H1 (cell line): ENCODE measurements around the gene PLXNA4. TPM values are rescaled to one million over a fixed set of nuclear protein-coding genes. Genes with fewer than 3 reads are reported as not detected.

Experiments
- CTCF ChIA-PET: fragments of 300-600 bp; sonication (Branson Sonifier 250); formaldehyde crosslinking; loops from one replicate; lab custom pipeline; 2021; ENCODE audit not compliant: partially characterized antibody; lab: Charles Lee
- POLR2A ChIA-PET: fragments of 300-600 bp; sonication (Branson Sonifier 250); formaldehyde crosslinking; loops from one replicate; lab custom pipeline; 2021; ENCODE audit warnings: inconsistent platforms; ENCODE audit not compliant: partially characterized antibody; lab: Charles Lee
- DNase-seq, 2 experiments: peaks; one replicate each; pipeline versions ENCODE4 v3.0.0 to v3.0.0-alpha.2; 2010 to 2022; ENCODE audit warnings: low spot score in 2 of 2, low read depth in 1 of 2, mixed read lengths in 1 of 2
- FAIRE-seq: peaks from 2 replicates; lab custom pipeline; 2011; peaks lifted over from hg19 to GRCh38; lab: Jason Lieb, UNC
- H2AFZ ChIP-seq: 2 replicates; pipeline ENCODE4 v1.8.1; 2012; ENCODE audit warnings: low read length, inconsistent platforms
- H2AK5ac ChIP-seq: 2 replicates; pipeline ENCODE4 v1.6.1; 2013; ENCODE audit warnings: low read depth, low read length
- H2BK120ac ChIP-seq: replicated peaks from 2 replicates; pipeline ENCODE3; 2013; ENCODE audit warnings: low read depth, low read length, inconsistent platforms
- H2BK12ac ChIP-seq: 2 replicates; pipeline ENCODE4 v1.6.1; 2013; ENCODE audit warnings: low read depth, low read length
- H2BK15ac ChIP-seq: 2 replicates; pipeline ENCODE4 v1.6.1; 2013; ENCODE audit warnings: low read length
- H2BK20ac ChIP-seq: 2 replicates; pipeline ENCODE4 v1.6.1; 2013; ENCODE audit warnings: low read length
- H2BK5ac ChIP-seq: 2 replicates; pipeline ENCODE4 v1.6.1; 2013; ENCODE audit warnings: low read depth, low read length
- H3K14ac ChIP-seq: 2 replicates; pipeline ENCODE4 v1.6.1; 2013; ENCODE audit warnings: inconsistent platforms; ENCODE audit not compliant: insufficient read length
- H3K18ac ChIP-seq: 2 replicates; pipeline ENCODE4 v1.6.1; 2013; ENCODE audit warnings: low read length; ENCODE audit errors: extremely low read depth
- H3K23ac ChIP-seq: 2 replicates; pipeline ENCODE4 v1.6.1; 2013; ENCODE audit warnings: inconsistent platforms; ENCODE audit not compliant: insufficient read length
- H3K23me2 ChIP-seq: 2 replicates; pipeline ENCODE4 v1.6.1; 2013; ENCODE audit warnings: low read depth, low read length
- H3K27ac ChIP-seq: 2 replicates; pipeline ENCODE4 v1.6.1; 2011; ENCODE audit warnings: low read depth, low read length, inconsistent platforms
- H3K27me3 ChIP-seq, 4 experiments: replicated peaks in 1 of 4; 1 replicate in 1 of 4; 2 replicates in 3 of 4; pipeline versions ENCODE4 v1.6.1 to v1.8.1; 2011 to 2013; ENCODE audit warnings: low read length in 3 of 4, mild to moderate bottlenecking in 3 of 4, inconsistent platforms in 2 of 4, mixed read lengths in 2 of 4, moderate library complexity in 1 of 4; ENCODE audit not compliant: control insufficient read depth in 3 of 4, insufficient read depth in 3 of 4; ENCODE audit errors: extremely low read depth in 1 of 4
- H3K36me3 ChIP-seq, 4 experiments: 2 replicates each; pipeline versions ENCODE4 v1.6.1 to v1.8.1; 2011 to 2013; ENCODE audit warnings: mild to moderate bottlenecking in 4 of 4, low read length in 3 of 4, moderate library complexity in 2 of 4, control low read depth in 1 of 4, inconsistent platforms in 1 of 4; ENCODE audit not compliant: insufficient read depth in 4 of 4, control insufficient read depth in 2 of 4
- H3K4ac ChIP-seq: replicated peaks from 2 replicates; pipeline ENCODE3; 2013; ENCODE audit warnings: low read length, low read depth, mixed read lengths, inconsistent platforms; ENCODE audit not compliant: insufficient read length
- H3K4me1 ChIP-seq, 4 experiments: replicated peaks in 1 of 4; 1 replicate in 1 of 4; 2 replicates in 3 of 4; pipeline versions ENCODE4 v1.6.1 to v1.8.1; 2011 to 2013; ENCODE audit warnings: low read length in 3 of 4, inconsistent platforms in 2 of 4, mixed read lengths in 1 of 4; ENCODE audit not compliant: insufficient read depth in 4 of 4, control insufficient read depth in 3 of 4
- H3K4me2 ChIP-seq, 2 experiments: 2 replicates each; pipeline versions ENCODE4 v1.6.1 to v1.8.1; 2011 to 2013; ENCODE audit warnings: low read depth in 2 of 2, low read length in 2 of 2, control low read depth in 1 of 2, inconsistent platforms in 1 of 2, mild to moderate bottlenecking in 1 of 2; ENCODE audit not compliant: insufficient read depth in 1 of 2
- H3K4me3 ChIP-seq, 4 experiments: fragments of 200-600, 300-600 bp in 1 of 4; sonication (generic), shearing (Covaris generic), sonication (Bioruptor Twin) in 1 of 4; 2 replicates each; pipeline versions ENCODE4 v1.5.1 to v1.8.1; 2011 to 2016; ENCODE audit warnings: low read length in 4 of 4, low read depth in 3 of 4, control low read depth in 2 of 4, inconsistent platforms in 2 of 4, mild to moderate bottlenecking in 2 of 4, mixed read lengths in 1 of 4, moderate library complexity in 1 of 4; ENCODE audit not compliant: insufficient read depth in 2 of 4; ENCODE audit errors: extremely low read depth in 1 of 4
- H3K56ac ChIP-seq: replicated peaks from 2 replicates; pipeline ENCODE3; 2013; ENCODE audit warnings: low read depth, mild to moderate bottlenecking, mixed read lengths, low read length, inconsistent platforms; ENCODE audit not compliant: insufficient read length
- H3K79me1 ChIP-seq: 2 replicates; pipeline ENCODE4 v1.6.1; 2013; ENCODE audit warnings: low read depth, low read length, control low read depth
- H3K79me2 ChIP-seq, 2 experiments: 2 replicates each; pipeline versions ENCODE4 v1.6.1 to v1.8.1; 2012 to 2013; ENCODE audit warnings: low read length in 2 of 2, mild to moderate bottlenecking in 2 of 2, inconsistent platforms in 1 of 2; ENCODE audit not compliant: insufficient read depth in 2 of 2, control insufficient read depth in 1 of 2
- H3K9ac ChIP-seq, 4 experiments: replicated peaks in 1 of 4; 1 replicate in 1 of 4; 2 replicates in 3 of 4; pipeline versions ENCODE4 v1.6.1 to v1.8.1; 2011 to 2013; ENCODE audit warnings: low read depth in 3 of 4, low read length in 3 of 4, control low read depth in 2 of 4, mild to moderate bottlenecking in 2 of 4, moderate library complexity in 2 of 4, inconsistent platforms in 1 of 4; ENCODE audit errors: extremely low read depth in 1 of 4
- H3K9me3 ChIP-seq, 2 experiments: 2 replicates each; pipeline versions ENCODE4 v1.6.1 to v1.8.1; 2012 to 2013; ENCODE audit warnings: mild to moderate bottlenecking in 2 of 2, moderate library complexity in 2 of 2, control low read depth in 1 of 2, inconsistent platforms in 1 of 2, low read depth in 1 of 2, low read length in 1 of 2, mixed read lengths in 1 of 2; ENCODE audit not compliant: insufficient read depth in 2 of 2
- H4K20me1 ChIP-seq, 2 experiments: replicated peaks in 1 of 2; 2 replicates each; pipeline versions ENCODE3 to v1.8.1; 2011 to 2013; ENCODE audit warnings: inconsistent platforms in 2 of 2, low read length in 2 of 2, mild to moderate bottlenecking in 1 of 2; ENCODE audit not compliant: insufficient read depth in 2 of 2, control insufficient read depth in 1 of 2
- H4K5ac ChIP-seq: 2 replicates; pipeline ENCODE4 v1.6.1; 2013; ENCODE audit warnings: low read length, low read depth, mixed read lengths, inconsistent platforms; ENCODE audit not compliant: insufficient read length
- H4K8ac ChIP-seq: 2 replicates; pipeline ENCODE4 v1.8.0; 2013; ENCODE audit warnings: mild to moderate bottlenecking, moderate library complexity, low read length, inconsistent platforms; ENCODE audit not compliant: insufficient read depth; ENCODE audit errors: extremely low read depth
- H4K91ac ChIP-seq: replicated peaks from 2 replicates; pipeline ENCODE3; 2013; ENCODE audit warnings: low read length, mixed read lengths, inconsistent platforms; ENCODE audit not compliant: insufficient read length
- CBX5 ChIP-seq: fragments of 300-800, 300-1000 bp; sonication (generic); IDR thresholded peaks from 2 replicates; pipeline ENCODE4 v1.7.1; 2016; ENCODE audit warnings: antibody characterized with exemption, low read length, low read depth
- CEBPB ChIP-seq: IDR thresholded peaks from 2 replicates; pipeline ENCODE4 v1.6.1; 2012; ENCODE audit warnings: low read depth, low read length
- CTBP2 ChIP-seq: IDR thresholded peaks from 2 replicates; pipeline ENCODE4 v1.7.0; 2011; ENCODE audit warnings: borderline replicate concordance, mild to moderate bottlenecking, moderate library complexity, mixed read lengths, low read length; ENCODE audit not compliant: insufficient read depth, insufficient read length
- CTCF ChIP-seq, 3 experiments: IDR thresholded peaks; 1 replicate in 2 of 3; 2 replicates in 1 of 3; pipeline versions ENCODE4 v1.5.1 to v1.6.1; 2011; ENCODE audit warnings: low read length in 3 of 3, mild to moderate bottlenecking in 3 of 3, inconsistent platforms in 2 of 3, low read depth in 1 of 3, moderate library complexity in 1 of 3; ENCODE audit not compliant: insufficient read depth in 1 of 3; ENCODE audit errors: control extremely low read depth in 1 of 3
- PHF8 ChIP-seq: fragments of 200-600 bp; sonication (generic); conservative IDR thresholded peaks from 2 replicates; pipeline ENCODE4 v1.7.1; 2012; ENCODE audit warnings: low read depth, mild to moderate bottlenecking, inconsistent platforms, low read length, moderate library complexity
- POLR2AphosphoS5 ChIP-seq: IDR thresholded peaks from 2 replicates; pipeline ENCODE4 v1.6.1; 2011; ENCODE audit warnings: low read depth, low read length
- RNF2 ChIP-seq: fragments of 200-900, 300-1000 bp; sonication (generic); IDR thresholded peaks from 2 replicates; pipeline ENCODE4 v1.7.1; 2016; ENCODE audit warnings: borderline replicate concordance, low read depth, mild to moderate bottlenecking, antibody characterized with exemption, low read length; ENCODE audit not compliant: poor library complexity, severe bottlenecking; ENCODE audit errors: missing control alignments
- RXRA ChIP-seq: IDR thresholded peaks from 2 replicates; pipeline ENCODE4 v1.6.1; 2011; ENCODE audit warnings: low read depth, mild to moderate bottlenecking, low read length, moderate library complexity; ENCODE audit not compliant: insufficient read depth
- SP4 ChIP-seq: IDR thresholded peaks from 2 replicates; pipeline ENCODE4 v1.6.1; 2012; ENCODE audit warnings: low read length, inconsistent platforms
- ZNF274 ChIP-seq: IDR thresholded peaks from 2 replicates; pipeline ENCODE4 v1.7.0; 2012; ENCODE audit warnings: low read length, borderline replicate concordance; ENCODE audit errors: extremely low read depth
- whole genome bisulfite sequencing, 2 experiments: shearing (Covaris generic) in 1 of 2; methylation state at CpG; one replicate each; pipeline versions ENCODE4 v1.1.6 to v1.1.7; 2013 to 2015; ENCODE audit warnings: low lambda C conversion rate in 2 of 2, mixed read lengths in 2 of 2, inconsistent platforms in 1 of 2, low coverage in 1 of 2, missing lambda C conversion rate in 1 of 2; ENCODE audit not compliant: insufficient replicate concordance in 2 of 2, insufficient coverage in 1 of 2, insufficient read length in 1 of 2; ENCODE audit errors: extremely low coverage in 1 of 2, missing lambda C conversion rate in 1 of 2; 5-methylcytosine and 5-hydroxymethylcytosine counted together
- polyA plus RNA-seq, 7 experiments: library from polyadenylated mRNA; depleted of rRNA in 3 of 7; stranded (reverse) in 5 of 7; unstranded in 2 of 7; fragments of >200 nt in 5 of 7; fragments of 200-250 nt in 2 of 7; gene quantifications; 1 replicate in 5 of 7; 2 replicates in 1 of 7; 4 replicates in 1 of 7; pipeline versions ENCODE4 v1.2.1 to v1.2.3, GENCODE V29; 2011 to 2013; ENCODE audit warnings: missing spikeins in 2 of 7, mixed read lengths in 2 of 7
- total RNA-seq: library from RNA; stranded (reverse); fragmentation: NEBNext Ultra II Directional; extraction: Animal tissue kit (Norgen Biotek cat#: 25700); gene quantifications from 2 replicates; pipeline ENCODE4 v1.2.1, GENCODE V29; 2021

Gene PLXNA4
- total and polyA plus RNA-seq, 2 of the 8 experiments (the other 6 are each of a cell fraction or from before 2014, with no cell fraction given): 0.76 to 0.79 TPM

GRCh38 chr7:132115028-132115427 is 461.2 kb downstream of the PLXNA4 start:
- no peaks in the 10 kb centered on the region for H3K36me3 ChIP-seq
- H3K4me1 ChIP-seq: peaks cover 0 to 4% (median under 1%) of the 10 kb centered on the region in 4 experiments; a peak in 2 of 7 replicates
- POLR2A ChIA-PET: no interaction called here
- no peak overlapping the region for H2AFZ ChIP-seq
- H4K5ac ChIP-seq: no peak overlapping the region
- 88% methylated on average over 4 of the region's 4 CpGs; no CpG with 5 or more reads in 1 of the 2 experiments for WGBS, 2 experiments
- H3K4me2 ChIP-seq: no peak overlapping the region
- no peak overlapping the region for H2BK120ac ChIP-seq
- H3K56ac ChIP-seq: no peak overlapping the region
- H3K23ac ChIP-seq: no peak overlapping the region
- no peak overlapping the region for H2BK12ac ChIP-seq
- no peak overlapping the region for H2AK5ac ChIP-seq
- no peak overlapping the region for H3K18ac ChIP-seq
- H3K9ac ChIP-seq: no peak overlapping the region
- no peak overlapping the region for H3K14ac ChIP-seq
- no peak overlapping the region for H4K8ac ChIP-seq
- H3K4ac ChIP-seq: no peak overlapping the region
- CTCF ChIA-PET: interaction anchor here (0.7 to 1.0 kb wide), 2 partner anchors 21 to 254 kb away, joined by 3 read pairs; no protein-coding TSS in a partner anchor
- H4K91ac ChIP-seq: no peak overlapping the region
- H3K79me2 ChIP-seq: no peaks in the 10 kb centered on the region
- no peaks in the 10 kb centered on the region for H3K79me1 ChIP-seq
- FAIRE-seq (no peak), DNase-seq (no peak)
- no peaks in the 10 kb centered on the region for H3K23me2 ChIP-seq
- no peak overlapping the region for H2BK15ac ChIP-seq
- H3K9me3 ChIP-seq: no peaks in the 10 kb centered on the region
- H2BK5ac ChIP-seq: no peak overlapping the region
- no peaks in the 10 kb centered on the region for H4K20me1 ChIP-seq
- H3K27me3 ChIP-seq: no peaks in the 10 kb centered on the region
- no peak overlapping the region for H2BK20ac ChIP-seq
- no peak overlapping the region for H3K27ac ChIP-seq
- H3K4me3 ChIP-seq: no peak overlapping the region
- no peak for TF ChIP-seq RXRA
- no peak for TF ChIP-seq CBX5
- no peak for TF ChIP-seq CTBP2
- no peak for TF ChIP-seq CTCF (IDR thresholded peaks at IDR 0.05; ENCODE audit: control extremely low read depth in 1 of 3, insufficient read depth in 1 of 3, low read depth in 1 of 3, low read length in 3 of 3)
- no peak for TF ChIP-seq CEBPB
- no peak for TF ChIP-seq SP4
- no peak for TF ChIP-seq ZNF274
- no peak for TF ChIP-seq POLR2AphosphoS5
- no peak for TF ChIP-seq RNF2
- TF ChIP-seq PHF8: no peak
